HCT116 (cell line): ENCODE results near the gene TSC22D4.

Experiments used
- EZH2 ChIP-seq: fragments of 200-600 bp; sonication (generic); IDR thresholded peaks from 2 replicates; pipeline ENCODE4 v1.6.1; 2017; ENCODE audit warnings: antibody characterized with exemption, mixed run types
- EZH2phosphoT487 ChIP-seq: fragments of 200-600 bp; IDR thresholded peaks from 2 replicates; pipeline ENCODE4 v1.6.1; 2018; ENCODE audit warnings: antibody characterized with exemption, borderline replicate concordance
- JUND ChIP-seq: IDR thresholded peaks from 2 replicates; pipeline ENCODE4 v1.6.1; 2012
- POLR2A ChIP-seq: IDR thresholded peaks from 2 replicates; pipeline ENCODE4 v1.7.0; 2011; ENCODE audit warnings: borderline replicate concordance; ENCODE audit not compliant: insufficient read depth, insufficient read length; ENCODE audit errors: extremely low read depth
- POLR2AphosphoS5 ChIP-seq: IDR thresholded peaks from 2 replicates; pipeline ENCODE4 v1.6.1; 2011; ENCODE audit warnings: mild to moderate bottlenecking, low read depth, low read length, moderate library complexity
- REST ChIP-seq: IDR thresholded peaks from 2 replicates; pipeline ENCODE4 v1.6.1; 2012; ENCODE audit warnings: low read depth
- SP1 ChIP-seq: IDR thresholded peaks from 2 replicates; pipeline ENCODE4 v1.6.1; 2012; ENCODE audit warnings: low read depth
- TCF7L2 ChIP-seq: IDR thresholded peaks from 2 replicates; pipeline ENCODE4 v1.7.0; 2011; ENCODE audit warnings: borderline replicate concordance, inconsistent platforms; ENCODE audit not compliant: insufficient read depth, insufficient read length; ENCODE audit errors: extremely low read depth
- ZFX ChIP-seq: fragments of 450-650 bp; IDR thresholded peaks from 2 replicates; pipeline ENCODE4 v1.6.1; 2017
- ZNF274 ChIP-seq: fragments of 200-500 bp; sonication (Bioruptor generic); IDR thresholded peaks from 2 replicates; pipeline ENCODE4 v1.6.1; 2014; ENCODE audit warnings: mild to moderate bottlenecking, low read depth, low read length, inconsistent platforms
- TF ChIP-seq, protein P1 (sequence below), 3 experiments: fragments of 200-600 bp in 1 of 3; sonication (generic) in 1 of 3; IDR thresholded peaks in 2 of 3; conservative IDR thresholded peaks in 1 of 3; 2 replicates each; pipeline ENCODE4 v1.5.1; 2012 to 2017; ENCODE audit warnings: low read depth in 2 of 3, low read length in 2 of 3, antibody characterized with exemption in 1 of 3, borderline replicate concordance in 1 of 3, control low read depth in 1 of 3, mild to moderate bottlenecking in 1 of 3, mixed read lengths in 1 of 3, mixed run types in 1 of 3, moderate library complexity in 1 of 3; ENCODE audit not compliant: insufficient read depth in 1 of 3
- TF ChIP-seq, protein P2 (sequence below): IDR thresholded peaks from 2 replicates; pipeline ENCODE4 v1.6.1; 2012

DNA sequence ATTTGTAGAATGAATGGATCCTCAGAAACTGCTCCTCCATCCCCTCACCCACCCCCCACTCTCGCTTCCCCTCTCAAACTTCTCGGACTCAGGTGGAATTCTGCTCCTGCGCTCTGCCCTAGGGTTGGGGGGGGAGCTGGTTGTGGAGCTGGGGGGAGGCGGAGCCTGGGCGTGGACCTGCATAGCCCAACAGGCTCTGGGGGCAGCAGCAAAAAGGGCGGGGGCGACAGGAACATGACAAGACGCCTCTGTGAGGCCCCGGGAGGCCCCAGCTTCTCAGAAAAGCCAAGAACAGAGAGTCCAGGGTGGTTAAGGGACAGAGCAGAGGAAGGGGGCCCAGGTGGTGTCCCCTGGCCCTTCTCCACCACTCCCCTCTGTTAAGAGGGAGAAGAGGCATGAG lies 3.5 kb downstream of the TSC22D4 start:
- TF ChIP-seq, protein P1, sequence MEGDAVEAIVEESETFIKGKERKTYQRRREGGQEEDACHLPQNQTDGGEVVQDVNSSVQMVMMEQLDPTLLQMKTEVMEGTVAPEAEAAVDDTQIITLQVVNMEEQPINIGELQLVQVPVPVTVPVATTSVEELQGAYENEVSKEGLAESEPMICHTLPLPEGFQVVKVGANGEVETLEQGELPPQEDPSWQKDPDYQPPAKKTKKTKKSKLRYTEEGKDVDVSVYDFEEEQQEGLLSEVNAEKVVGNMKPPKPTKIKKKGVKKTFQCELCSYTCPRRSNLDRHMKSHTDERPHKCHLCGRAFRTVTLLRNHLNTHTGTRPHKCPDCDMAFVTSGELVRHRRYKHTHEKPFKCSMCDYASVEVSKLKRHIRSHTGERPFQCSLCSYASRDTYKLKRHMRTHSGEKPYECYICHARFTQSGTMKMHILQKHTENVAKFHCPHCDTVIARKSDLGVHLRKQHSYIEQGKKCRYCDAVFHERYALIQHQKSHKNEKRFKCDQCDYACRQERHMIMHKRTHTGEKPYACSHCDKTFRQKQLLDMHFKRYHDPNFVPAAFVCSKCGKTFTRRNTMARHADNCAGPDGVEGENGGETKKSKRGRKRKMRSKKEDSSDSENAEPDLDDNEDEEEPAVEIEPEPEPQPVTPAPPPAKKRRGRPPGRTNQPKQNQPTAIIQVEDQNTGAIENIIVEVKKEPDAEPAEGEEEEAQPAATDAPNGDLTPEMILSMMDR (IDR thresholded peaks at IDR 0.05 in 2 of 3, conservative IDR thresholded peaks at IDR 0.05 in 1 of 3; ENCODE audit: borderline replicate concordance in 1 of 3, insufficient read depth in 1 of 3, low read depth in 2 of 3, low read length in 2 of 3): no peak
- TF ChIP-seq SP1 (no peak), POLR2A (no peak), EZH2 (no peak), TCF7L2 (no peak), POLR2AphosphoS5 (no peak), REST (no peak), ZNF274 (no peak), EZH2phosphoT487 (no peak), JUND (no peak), ZFX (no peak)
- TF ChIP-seq, protein P2, sequence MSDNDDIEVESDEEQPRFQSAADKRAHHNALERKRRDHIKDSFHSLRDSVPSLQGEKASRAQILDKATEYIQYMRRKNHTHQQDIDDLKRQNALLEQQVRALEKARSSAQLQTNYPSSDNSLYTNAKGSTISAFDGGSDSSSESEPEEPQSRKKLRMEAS: no peak
